WTC11 (cell line): ENCODE data around the gene CHIT1. TPM values are rescaled to one million over a fixed set of nuclear protein-coding genes. Genes with fewer than 3 reads are reported as not detected.

Experiments used
- ATAC-seq: fragments of 200-7000 bp; cut with Tn5 transposase; 2 replicates; pipeline ENCODE4 v1.10.0; 2021; ENCODE audit warnings: mild to moderate bottlenecking, moderate library complexity
- CTCF ChIA-PET: fragments of 300-600 bp; sonication (Branson Sonifier 250); formaldehyde crosslinking; loops from one replicate; lab custom pipeline; 2021; ENCODE audit warnings: antibody characterized with exemption; lab: Charles Lee
- POLR2A ChIA-PET: fragments of 350-600 bp; sonication (Branson Sonifier 250); formaldehyde crosslinking; loops from one replicate; lab custom pipeline; 2021; ENCODE audit warnings: antibody characterized with exemption; lab: Charles Lee
- DNase-seq: peaks from one replicate; pipeline ENCODE4 v3.0.0; 2021; ENCODE audit warnings: low spot score
- H3K27ac Mint-ChIP-seq: 2 replicates; pipeline ENCODE4 v1.8.0; 2021; ENCODE audit warnings: mixed read lengths
- H3K27me3 Mint-ChIP-seq: 2 replicates; pipeline ENCODE4 v1.8.0; 2021; ENCODE audit warnings: low read depth, mild to moderate bottlenecking, moderate library complexity, mixed read lengths
- H3K36me3 Mint-ChIP-seq: 2 replicates; pipeline ENCODE4 v1.8.0; 2021; ENCODE audit warnings: mixed read lengths
- H3K4me1 Mint-ChIP-seq: 2 replicates; pipeline ENCODE4 v1.8.0; 2022; ENCODE audit warnings: mixed read lengths
- H3K4me3 Mint-ChIP-seq: 2 replicates; pipeline ENCODE4 v1.8.0; 2021; ENCODE audit warnings: mild to moderate bottlenecking, moderate library complexity, mixed read lengths
- H3K9me3 Mint-ChIP-seq: 2 replicates; pipeline ENCODE4 v1.8.0; 2021; ENCODE audit warnings: mixed read lengths
- CBFB ChIP-seq: sonication (generic); formaldehyde crosslinking; IDR thresholded peaks from 2 replicates; pipeline ENCODE4 v1.8.1; 2022; ENCODE audit warnings: mild to moderate bottlenecking, low read depth, missing genetic modification reagents
- CREB1 ChIP-seq: sonication (generic); formaldehyde crosslinking; IDR thresholded peaks from 2 replicates; pipeline ENCODE4 v1.8.0; 2023; ENCODE audit warnings: mild to moderate bottlenecking, missing genetic modification reagents
- CTCF ChIP-seq: fragments of 200-600 bp; IDR thresholded peaks from 2 replicates; pipeline ENCODE4 v1.8.0; 2022; ENCODE audit warnings: antibody characterized with exemption
- EMX1 ChIP-seq: fragments of 250-450 bp; sonication (Bioruptor Pico); IDR thresholded peaks from 2 replicates; pipeline ENCODE4 v1.8.0; 2021; ENCODE audit warnings: mild to moderate bottlenecking
- ESRRA ChIP-seq: sonication (generic); formaldehyde crosslinking; IDR thresholded peaks from 2 replicates; pipeline ENCODE4 v1.8.1; 2022; ENCODE audit warnings: mild to moderate bottlenecking, missing genetic modification reagents, borderline replicate concordance
- GABPB1 ChIP-seq: sonication (generic); formaldehyde crosslinking; IDR thresholded peaks from 2 replicates; pipeline ENCODE4 v1.8.1; 2023; ENCODE audit warnings: mild to moderate bottlenecking, missing genetic modification reagents
- GRHL2 ChIP-seq: fragments of 250-450 bp; sonication (Bioruptor Pico); IDR thresholded peaks from 2 replicates; pipeline ENCODE4 v1.8.0; 2022; ENCODE audit warnings: mild to moderate bottlenecking, moderate library complexity; ENCODE audit not compliant: insufficient replicate concordance, severe bottlenecking
- MYBL2 ChIP-seq: sonication (generic); formaldehyde crosslinking; IDR thresholded peaks from 2 replicates; pipeline ENCODE4 v1.8.1; 2023; ENCODE audit warnings: mild to moderate bottlenecking, moderate library complexity, missing genetic modification reagents
- NFE2L1 ChIP-seq: sonication (generic); formaldehyde crosslinking; IDR thresholded peaks from 2 replicates; pipeline ENCODE4 v1.8.1; 2023; ENCODE audit warnings: missing genetic modification reagents
- NFYB ChIP-seq: sonication (generic); formaldehyde crosslinking; conservative IDR thresholded peaks from 2 replicates; pipeline ENCODE4 v1.8.0; 2022; ENCODE audit warnings: low read depth, missing genetic modification reagents
- OVOL2 ChIP-seq: fragments of 250-450 bp; sonication (Bioruptor Pico); IDR thresholded peaks from 2 replicates; pipeline ENCODE4 v1.9.0; 2021; ENCODE audit warnings: mild to moderate bottlenecking, borderline replicate concordance
- RELA ChIP-seq: sonication (generic); formaldehyde crosslinking; IDR thresholded peaks from 2 replicates; pipeline ENCODE4 v1.8.1; 2022; ENCODE audit warnings: missing genetic modification reagents, mild to moderate bottlenecking, borderline replicate concordance
- RORB ChIP-seq: fragments of 250-450 bp; sonication (Bioruptor Pico); IDR thresholded peaks from 2 replicates; pipeline ENCODE4 v1.9.0; 2021; ENCODE audit warnings: mild to moderate bottlenecking
- SMAD4 ChIP-seq: sonication (generic); formaldehyde crosslinking; IDR thresholded peaks from 2 replicates; pipeline ENCODE4 v1.8.0; 2022; ENCODE audit warnings: mild to moderate bottlenecking, missing genetic modification reagents
- TP53 ChIP-seq: sonication (generic); formaldehyde crosslinking; IDR thresholded peaks from 2 replicates; pipeline ENCODE4 v1.8.1; 2023; ENCODE audit warnings: mild to moderate bottlenecking, missing genetic modification reagents
- ZBTB21 ChIP-seq: sonication (generic); formaldehyde crosslinking; IDR thresholded peaks from 2 replicates; pipeline ENCODE4 v1.8.1; 2023; ENCODE audit warnings: mild to moderate bottlenecking, missing genetic modification reagents, borderline replicate concordance
- ZNF121 ChIP-seq: sonication (generic); formaldehyde crosslinking; IDR thresholded peaks from 2 replicates; pipeline ENCODE4 v1.8.0; 2023; ENCODE audit warnings: missing genetic modification reagents
- ZNF263 ChIP-seq: sonication (generic); formaldehyde crosslinking; IDR thresholded peaks from 2 replicates; pipeline ENCODE4 v1.8.1; 2022; ENCODE audit warnings: low read depth, mild to moderate bottlenecking, moderate library complexity, missing genetic modification reagents
- ZNF281 ChIP-seq: sonication (generic); formaldehyde crosslinking; IDR thresholded peaks from 2 replicates; pipeline ENCODE4 v1.8.0; 2023; ENCODE audit warnings: mild to moderate bottlenecking, missing genetic modification reagents
- ZNF396 ChIP-seq: fragments of 250-450 bp; sonication (Bioruptor Pico); IDR thresholded peaks from 2 replicates; pipeline ENCODE4 v1.8.0; 2021; ENCODE audit warnings: mild to moderate bottlenecking, moderate library complexity, borderline replicate concordance
- ZNF423 ChIP-seq: fragments of 250-450 bp; sonication (Bioruptor Pico); IDR thresholded peaks from 2 replicates; pipeline ENCODE4 v2.1.2; 2022; ENCODE audit warnings: mild to moderate bottlenecking, moderate library complexity
- total RNA-seq: library from RNA; stranded (reverse); gene quantifications from 3 replicates; pipeline ENCODE4 v1.2.3, GENCODE V29; 2021
- TF ChIP-seq, protein P1 (sequence below): fragments of 250-450 bp; sonication (Bioruptor Pico); IDR thresholded peaks from 2 replicates; pipeline ENCODE4 v1.9.0; 2021; ENCODE audit warnings: mild to moderate bottlenecking
- TF ChIP-seq, protein P2 (sequence below): sonication (generic); formaldehyde crosslinking; IDR thresholded peaks from 2 replicates; pipeline ENCODE4 v1.8.0; 2022; ENCODE audit warnings: mild to moderate bottlenecking, missing genetic modification reagents
- TF ChIP-seq, protein P3 (sequence below): fragments of 250-450 bp; sonication (Bioruptor Pico); IDR thresholded peaks from 2 replicates; pipeline ENCODE4 v1.9.0; 2021; ENCODE audit warnings: mild to moderate bottlenecking, borderline replicate concordance
- TF ChIP-seq, protein P4 (sequence below): sonication (generic); formaldehyde crosslinking; IDR thresholded peaks from 2 replicates; pipeline ENCODE4 v1.8.1; 2023; ENCODE audit warnings: mild to moderate bottlenecking, missing genetic modification reagents, moderate library complexity

Gene CHIT1
- total RNA-seq, 1 experiment from 2014 or later: 0.15 TPM

- POLR2A ChIA-PET: no interaction called here
- no peak for TF ChIP-seq CTCF
- TF ChIP-seq, protein P1, sequence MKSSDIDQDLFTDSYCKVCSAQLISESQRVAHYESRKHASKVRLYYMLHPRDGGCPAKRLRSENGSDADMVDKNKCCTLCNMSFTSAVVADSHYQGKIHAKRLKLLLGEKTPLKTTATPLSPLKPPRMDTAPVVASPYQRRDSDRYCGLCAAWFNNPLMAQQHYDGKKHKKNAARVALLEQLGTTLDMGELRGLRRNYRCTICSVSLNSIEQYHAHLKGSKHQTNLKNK (CRISPR knock-in tag): no peak
- no peak for TF ChIP-seq ZBTB21 (CRISPR knock-in tag)
- TF ChIP-seq MYBL2 (CRISPR knock-in tag): no peak
- TF ChIP-seq CREB1: no peak
- no peak for TF ChIP-seq ZNF423 (CRISPR knock-in tag)
- TF ChIP-seq ESRRA (CRISPR knock-in tag): no peak
- TF ChIP-seq, protein P2, sequence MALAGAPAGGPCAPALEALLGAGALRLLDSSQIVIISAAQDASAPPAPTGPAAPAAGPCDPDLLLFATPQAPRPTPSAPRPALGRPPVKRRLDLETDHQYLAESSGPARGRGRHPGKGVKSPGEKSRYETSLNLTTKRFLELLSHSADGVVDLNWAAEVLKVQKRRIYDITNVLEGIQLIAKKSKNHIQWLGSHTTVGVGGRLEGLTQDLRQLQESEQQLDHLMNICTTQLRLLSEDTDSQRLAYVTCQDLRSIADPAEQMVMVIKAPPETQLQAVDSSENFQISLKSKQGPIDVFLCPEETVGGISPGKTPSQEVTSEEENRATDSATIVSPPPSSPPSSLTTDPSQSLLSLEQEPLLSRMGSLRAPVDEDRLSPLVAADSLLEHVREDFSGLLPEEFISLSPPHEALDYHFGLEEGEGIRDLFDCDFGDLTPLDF: no peak
- TF ChIP-seq NFE2L1 (CRISPR knock-in tag): no peak
- TF ChIP-seq, all 79 proteins: peak for 0
- no peaks in the 10 kb centered on the region for H3K36me3 Mint-ChIP-seq
- no peaks in the 10 kb centered on the region for H3K9me3 Mint-ChIP-seq
- CTCF ChIA-PET: interaction anchor here (1.0 to 3.3 kb wide), 9 partner anchors 10 to 129 kb away, joined by 3 to 25 read pairs (median 3); no protein-coding TSS in a partner anchor
- DNase-seq: no peak
- no peaks in the 10 kb centered on the region; the same call in 1 of the 2 replicates for H3K27me3 Mint-ChIP-seq
- no peak overlapping the region for H3K27ac Mint-ChIP-seq
- H3K4me3 Mint-ChIP-seq: no peak overlapping the region
- ATAC-seq: no peak
- peaks cover 7% of the 10 kb centered on the region for H3K4me1 Mint-ChIP-seq
These were observed 61.2 kb downstream of the CHIT1 start for GRCh38 chr1:203168256-203168786.

DNA sequence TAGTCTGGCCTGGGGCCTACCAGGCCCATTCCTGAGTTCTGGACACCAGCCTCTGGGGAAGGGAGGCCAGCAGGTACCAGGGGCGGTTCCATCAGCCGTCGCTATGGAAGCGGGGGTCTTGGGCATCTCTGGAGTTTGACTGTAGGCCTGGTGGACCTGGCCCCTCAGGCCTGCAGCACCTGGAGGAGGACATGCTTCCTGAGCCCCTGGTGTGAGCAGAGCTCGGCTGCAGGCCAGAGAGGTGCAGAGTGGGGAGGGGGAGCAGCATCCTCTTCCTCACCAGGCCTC, 61.6 kb downstream of the CHIT1 start:
- H3K36me3 Mint-ChIP-seq: no peaks in the 10 kb centered on the region
- TF ChIP-seq SMAD4 (CRISPR knock-in tag) (no peak), ZNF121 (CRISPR knock-in tag) (no peak), ZNF281 (CRISPR knock-in tag) (no peak), ZNF396 (CRISPR knock-in tag) (no peak), ESRRA (CRISPR knock-in tag) (no peak), TP53 (no peak), RELA (CRISPR knock-in tag) (no peak), CBFB (CRISPR knock-in tag) (no peak), GRHL2 (CRISPR knock-in tag) (no peak), ZNF263 (CRISPR knock-in tag) (no peak), RORB (CRISPR knock-in tag) (no peak), OVOL2 (CRISPR knock-in tag) (no peak), GABPB1 (no peak), EMX1 (CRISPR knock-in tag) (no peak), NFYB (CRISPR knock-in tag) (no peak)
- TF ChIP-seq, protein P3, sequence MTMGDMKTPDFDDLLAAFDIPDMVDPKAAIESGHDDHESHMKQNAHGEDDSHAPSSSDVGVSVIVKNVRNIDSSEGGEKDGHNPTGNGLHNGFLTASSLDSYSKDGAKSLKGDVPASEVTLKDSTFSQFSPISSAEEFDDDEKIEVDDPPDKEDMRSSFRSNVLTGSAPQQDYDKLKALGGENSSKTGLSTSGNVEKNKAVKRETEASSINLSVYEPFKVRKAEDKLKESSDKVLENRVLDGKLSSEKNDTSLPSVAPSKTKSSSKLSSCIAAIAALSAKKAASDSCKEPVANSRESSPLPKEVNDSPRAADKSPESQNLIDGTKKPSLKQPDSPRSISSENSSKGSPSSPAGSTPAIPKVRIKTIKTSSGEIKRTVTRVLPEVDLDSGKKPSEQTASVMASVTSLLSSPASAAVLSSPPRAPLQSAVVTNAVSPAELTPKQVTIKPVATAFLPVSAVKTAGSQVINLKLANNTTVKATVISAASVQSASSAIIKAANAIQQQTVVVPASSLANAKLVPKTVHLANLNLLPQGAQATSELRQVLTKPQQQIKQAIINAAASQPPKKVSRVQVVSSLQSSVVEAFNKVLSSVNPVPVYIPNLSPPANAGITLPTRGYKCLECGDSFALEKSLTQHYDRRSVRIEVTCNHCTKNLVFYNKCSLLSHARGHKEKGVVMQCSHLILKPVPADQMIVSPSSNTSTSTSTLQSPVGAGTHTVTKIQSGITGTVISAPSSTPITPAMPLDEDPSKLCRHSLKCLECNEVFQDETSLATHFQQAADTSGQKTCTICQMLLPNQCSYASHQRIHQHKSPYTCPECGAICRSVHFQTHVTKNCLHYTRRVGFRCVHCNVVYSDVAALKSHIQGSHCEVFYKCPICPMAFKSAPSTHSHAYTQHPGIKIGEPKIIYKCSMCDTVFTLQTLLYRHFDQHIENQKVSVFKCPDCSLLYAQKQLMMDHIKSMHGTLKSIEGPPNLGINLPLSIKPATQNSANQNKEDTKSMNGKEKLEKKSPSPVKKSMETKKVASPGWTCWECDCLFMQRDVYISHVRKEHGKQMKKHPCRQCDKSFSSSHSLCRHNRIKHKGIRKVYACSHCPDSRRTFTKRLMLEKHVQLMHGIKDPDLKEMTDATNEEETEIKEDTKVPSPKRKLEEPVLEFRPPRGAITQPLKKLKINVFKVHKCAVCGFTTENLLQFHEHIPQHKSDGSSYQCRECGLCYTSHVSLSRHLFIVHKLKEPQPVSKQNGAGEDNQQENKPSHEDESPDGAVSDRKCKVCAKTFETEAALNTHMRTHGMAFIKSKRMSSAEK (CRISPR knock-in tag): no peak
- TF ChIP-seq, protein P4, sequence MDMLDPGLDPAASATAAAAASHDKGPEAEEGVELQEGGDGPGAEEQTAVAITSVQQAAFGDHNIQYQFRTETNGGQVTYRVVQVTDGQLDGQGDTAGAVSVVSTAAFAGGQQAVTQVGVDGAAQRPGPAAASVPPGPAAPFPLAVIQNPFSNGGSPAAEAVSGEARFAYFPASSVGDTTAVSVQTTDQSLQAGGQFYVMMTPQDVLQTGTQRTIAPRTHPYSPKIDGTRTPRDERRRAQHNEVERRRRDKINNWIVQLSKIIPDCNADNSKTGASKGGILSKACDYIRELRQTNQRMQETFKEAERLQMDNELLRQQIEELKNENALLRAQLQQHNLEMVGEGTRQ (CRISPR knock-in tag): no peak
- no peaks in the 10 kb centered on the region for H3K9me3 Mint-ChIP-seq
- ATAC-seq (no peak), DNase-seq (no peak)
- POLR2A ChIA-PET: no interaction called here
- peaks cover 7% of the 10 kb centered on the region; the same call in 1 of the 2 replicates for H3K4me1 Mint-ChIP-seq
- no peak overlapping the region for H3K4me3 Mint-ChIP-seq
- no peak overlapping the region for H3K27ac Mint-ChIP-seq
- no peaks in the 10 kb centered on the region; the same call in 1 of the 2 replicates for H3K27me3 Mint-ChIP-seq
- CTCF ChIA-PET: interaction anchor here (1.0 to 3.3 kb wide), 5 partner anchors 42 to 128 kb away, joined by 3 to 25 read pairs (median 14); no protein-coding TSS in a partner anchor
